GM21381 (cell line): Measurements from ENCODE around the gene PANK4.
"Not testable (repeated sequence)": the region's sequence is repeated elsewhere in the genome, so short reads cannot be mapped to it uniquely, and the experiment has no call there.

ENCODE experiments used
- ATAC-seq: cut with Tn5 transposase; IDR thresholded peaks from one replicate; pipeline ENCODE4 v1.9.1; 2021; ENCODE audit warnings: mild to moderate bottlenecking, moderate library complexity; ENCODE audit not compliant: unreplicated experiment

PANK4 gene

GRCh38 chr1:2466958-2467554 lies 59.3 kb downstream of the PANK4 start:
- ATAC-seq, result no peak

- ATAC-seq, result no peak
These were observed 60.1 kb downstream of the PANK4 start for GRCh38 chr1:2466270-2466665.

GRCh38 chr1:2465371-2466269 lies 60.8 kb downstream of the PANK4 start:
- no peak for ATAC-seq

GRCh38 chr1:2463396-2463795 lies 63.0 kb downstream of the PANK4 start:
- no peak for ATAC-seq

GRCh38 chr1:2462819-2463218 lies 63.6 kb downstream of the PANK4 start:
- ATAC-seq, result no peak

- no peak for ATAC-seq
These were observed 65.2 kb downstream of the PANK4 start for GRCh38 chr1:2460996-2461751.

- no peak for ATAC-seq
These were observed 66.2 kb downstream of the PANK4 start for GRCh38 chr1:2460203-2460602.

- no peak for ATAC-seq
These were observed 66.6 kb downstream of the PANK4 start for GRCh38 chr1:2459757-2460156.

GRCh38 chr1:2459102-2459753 lies 67.2 kb downstream of the PANK4 start:
- ATAC-seq, result not testable (repeated sequence)

- no peak for ATAC-seq
These were observed 67.7 kb downstream of the PANK4 start for GRCh38 chr1:2458687-2459086.
